NCI-H2029 (cell line): ENCODE measurements around the gene SOBP.

Experiments
- DNase-seq: peaks from one replicate; lab custom pipeline; 2025; lab: John Stamatoyannopoulos, UW

The SOBP gene

GRCh38 chr6:107616775-107617174, 126.9 kb downstream of the SOBP start:
- no peak for DNase-seq

- DNase-seq = no peak
Observed at GRCh38 chr6:107617341-107617932, 127.5 kb downstream of the SOBP start.

- DNase-seq = no peak
Observed at GRCh38 chr6:107618672-107619071, 128.8 kb downstream of the SOBP start.

- DNase-seq = peak; percentile 54
Observed at GRCh38 chr6:107620732-107621131, 130.8 kb downstream of the SOBP start.

GRCh38 chr6:107621229-107621937, 131.5 kb downstream of the SOBP start:
- DNase-seq = peak; percentile 54

GRCh38 chr6:107622269-107622668, 132.4 kb downstream of the SOBP start:
- DNase-seq = no peak

- no peak for DNase-seq
Observed at GRCh38 chr6:107624050-107624449, 134.1 kb downstream of the SOBP start.

GRCh38 chr6:107624541-107624940, 134.6 kb downstream of the SOBP start:
- peak; percentile 15 for DNase-seq

- DNase-seq = peak; percentile 80
Observed at GRCh38 chr6:107625264-107625663, 135.3 kb downstream of the SOBP start.

GRCh38 chr6:107626645-107627044, 136.7 kb downstream of the SOBP start:
- no peak for DNase-seq

- no peak for DNase-seq
Observed at GRCh38 chr6:107627969-107628368, 138.1 kb downstream of the SOBP start.

- no peak for DNase-seq
Observed at GRCh38 chr6:107628878-107629277, 139.0 kb downstream of the SOBP start.

GRCh38 chr6:107629548-107630129, 139.7 kb downstream of the SOBP start:
- peak; percentile 87 for DNase-seq

GRCh38 chr6:107630348-107630977, 140.5 kb downstream of the SOBP start:
- DNase-seq = no peak

- no peak for DNase-seq
Observed at GRCh38 chr6:107632381-107633136, 142.6 kb downstream of the SOBP start.

- DNase-seq = no peak
Observed at GRCh38 chr6:107633680-107634323, 143.9 kb downstream of the SOBP start.

- no peak for DNase-seq
Observed at GRCh38 chr6:107634324-107635056, 144.6 kb downstream of the SOBP start.

- DNase-seq = no peak
Observed at GRCh38 chr6:107635057-107635515, 145.2 kb downstream of the SOBP start.

- DNase-seq = no peak
Observed at GRCh38 chr6:107636486-107636885, 146.6 kb downstream of the SOBP start.

GRCh38 chr6:107637316-107638315, 147.7 kb downstream of the SOBP start:
- DNase-seq = no peak
